Glutamatergic neuron (in vitro differentiated cells): Measurements from ENCODE around the gene DMAP1. TPM values are rescaled to one million over a fixed set of nuclear protein-coding genes. Genes with fewer than 3 reads are reported as not detected.

Experiments
- DNase-seq: peaks from one replicate; pipeline ENCODE4 v3.0.0; 2022
- H3K27ac Mint-ChIP-seq: one replicate; pipeline ENCODE4 v1.8.0; 2020; ENCODE audit warnings: mild to moderate bottlenecking, mixed read lengths, inconsistent platforms; ENCODE audit not compliant: unreplicated experiment
- H3K27me3 Mint-ChIP-seq: one replicate; pipeline ENCODE4 v1.8.0; 2020; ENCODE audit warnings: mild to moderate bottlenecking, moderate library complexity, mixed read lengths, inconsistent platforms; ENCODE audit not compliant: unreplicated experiment
- H3K36me3 Mint-ChIP-seq: one replicate; pipeline ENCODE4 v1.8.0; 2020; ENCODE audit warnings: mild to moderate bottlenecking, mixed read lengths, inconsistent platforms; ENCODE audit not compliant: unreplicated experiment
- H3K4me1 Mint-ChIP-seq: one replicate; pipeline ENCODE4 v1.8.0; 2020; ENCODE audit warnings: mild to moderate bottlenecking, low read depth, mixed read lengths, inconsistent platforms; ENCODE audit not compliant: unreplicated experiment
- H3K4me3 Mint-ChIP-seq: one replicate; pipeline ENCODE4 v1.8.0; 2020; ENCODE audit warnings: mild to moderate bottlenecking, mixed read lengths, inconsistent platforms; ENCODE audit not compliant: unreplicated experiment
- H3K9me3 Mint-ChIP-seq: one replicate; pipeline ENCODE4 v1.8.0; 2020; ENCODE audit warnings: mild to moderate bottlenecking, moderate library complexity, mixed read lengths, inconsistent platforms; ENCODE audit not compliant: unreplicated experiment
- total RNA-seq: library from RNA; stranded (reverse); fragmentation: NEBNext Ultra II Directional; extraction: Animal tissue kit (Norgen Biotek cat#: 25700); gene quantifications from one replicate; pipeline ENCODE4 v1.2.1, GENCODE V29; 2021; ENCODE audit not compliant: unreplicated experiment
- TF ChIP-seq, protein P1 (sequence below): fragments of 200-600 bp; sonication (generic); IDR thresholded peaks from one replicate; pipeline ENCODE4 v1.5.0; 2021; ENCODE audit not compliant: partially characterized antibody, unreplicated experiment

DMAP1 gene
- total RNA-seq, 1 donor from 2014 or later: 62.6 TPM

GRCh38 chr1:44263568-44264450 lies 50.5 kb downstream of the DMAP1 start:
- no peak overlapping the region for H3K4me3 Mint-ChIP-seq
- TF ChIP-seq, protein P1, sequence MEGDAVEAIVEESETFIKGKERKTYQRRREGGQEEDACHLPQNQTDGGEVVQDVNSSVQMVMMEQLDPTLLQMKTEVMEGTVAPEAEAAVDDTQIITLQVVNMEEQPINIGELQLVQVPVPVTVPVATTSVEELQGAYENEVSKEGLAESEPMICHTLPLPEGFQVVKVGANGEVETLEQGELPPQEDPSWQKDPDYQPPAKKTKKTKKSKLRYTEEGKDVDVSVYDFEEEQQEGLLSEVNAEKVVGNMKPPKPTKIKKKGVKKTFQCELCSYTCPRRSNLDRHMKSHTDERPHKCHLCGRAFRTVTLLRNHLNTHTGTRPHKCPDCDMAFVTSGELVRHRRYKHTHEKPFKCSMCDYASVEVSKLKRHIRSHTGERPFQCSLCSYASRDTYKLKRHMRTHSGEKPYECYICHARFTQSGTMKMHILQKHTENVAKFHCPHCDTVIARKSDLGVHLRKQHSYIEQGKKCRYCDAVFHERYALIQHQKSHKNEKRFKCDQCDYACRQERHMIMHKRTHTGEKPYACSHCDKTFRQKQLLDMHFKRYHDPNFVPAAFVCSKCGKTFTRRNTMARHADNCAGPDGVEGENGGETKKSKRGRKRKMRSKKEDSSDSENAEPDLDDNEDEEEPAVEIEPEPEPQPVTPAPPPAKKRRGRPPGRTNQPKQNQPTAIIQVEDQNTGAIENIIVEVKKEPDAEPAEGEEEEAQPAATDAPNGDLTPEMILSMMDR: no peak
- no peak for DNase-seq
- peaks cover 15% of the 10 kb centered on the region for H3K4me1 Mint-ChIP-seq
- no peaks in the 10 kb centered on the region for H3K36me3 Mint-ChIP-seq
- peaks cover 5% of the 10 kb centered on the region for H3K27me3 Mint-ChIP-seq
- H3K27ac Mint-ChIP-seq: peak overlapping the region; percentile 34
- peaks cover 5% of the 10 kb centered on the region for H3K9me3 Mint-ChIP-seq

- Mint-ChIP-seq H3K27ac (no peak overlapping the region), H3K4me1 (peaks cover 15% of the 10 kb centered on the region), H3K36me3 (no peaks in the 10 kb centered on the region), H3K27me3 (peaks cover 5% of the 10 kb centered on the region), H3K4me3 (no peak overlapping the region), H3K9me3 (peaks cover 5% of the 10 kb centered on the region)
- TF ChIP-seq, protein P1: no peak
- DNase-seq: no peak
These were observed 51.1 kb downstream of the DMAP1 start for GRCh38 chr1:44264451-44264771.

DNA sequence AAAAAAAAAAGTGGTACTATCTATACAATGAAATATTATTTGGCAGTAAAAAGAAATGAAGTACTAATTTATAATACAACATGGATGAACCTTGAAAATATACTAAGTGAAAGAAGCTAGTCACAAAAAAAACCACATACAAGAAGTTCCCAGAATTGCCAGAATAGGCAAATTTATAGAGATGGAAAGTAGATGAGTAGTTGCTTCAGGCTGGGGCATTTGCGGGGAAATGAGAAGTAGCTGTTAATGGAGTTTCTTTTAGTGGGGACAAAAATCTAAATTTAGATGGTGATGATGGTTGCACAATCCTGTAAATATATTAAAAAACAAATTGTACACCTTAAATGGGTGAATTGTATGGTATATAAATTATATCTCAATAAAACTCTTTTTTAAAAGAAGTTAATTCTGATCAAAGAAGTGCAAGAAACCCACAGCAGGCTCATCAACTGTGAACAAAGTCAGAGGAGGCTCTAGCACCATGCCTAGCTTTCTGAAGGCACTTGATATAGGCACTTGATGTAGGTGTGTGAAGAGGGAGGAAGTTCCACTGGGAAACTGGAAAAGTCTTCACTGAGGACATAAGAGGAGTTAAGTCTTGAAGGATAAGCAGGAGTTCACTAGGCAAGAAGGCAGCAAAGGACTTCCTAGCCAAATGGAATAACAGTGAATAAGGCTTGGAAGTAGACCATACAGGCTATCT lies 52.5 kb downstream of the DMAP1 start:
- H3K4me3 Mint-ChIP-seq: no peak overlapping the region
- H3K4me1 Mint-ChIP-seq: peaks cover 15% of the 10 kb centered on the region
- peaks cover 3% of the 10 kb centered on the region for H3K27me3 Mint-ChIP-seq
- TF ChIP-seq, protein P1: no peak
- H3K9me3 Mint-ChIP-seq: peaks cover 2% of the 10 kb centered on the region
- DNase-seq: no peak
- H3K36me3 Mint-ChIP-seq: no peaks in the 10 kb centered on the region
- H3K27ac Mint-ChIP-seq: no peak overlapping the region

DNA sequence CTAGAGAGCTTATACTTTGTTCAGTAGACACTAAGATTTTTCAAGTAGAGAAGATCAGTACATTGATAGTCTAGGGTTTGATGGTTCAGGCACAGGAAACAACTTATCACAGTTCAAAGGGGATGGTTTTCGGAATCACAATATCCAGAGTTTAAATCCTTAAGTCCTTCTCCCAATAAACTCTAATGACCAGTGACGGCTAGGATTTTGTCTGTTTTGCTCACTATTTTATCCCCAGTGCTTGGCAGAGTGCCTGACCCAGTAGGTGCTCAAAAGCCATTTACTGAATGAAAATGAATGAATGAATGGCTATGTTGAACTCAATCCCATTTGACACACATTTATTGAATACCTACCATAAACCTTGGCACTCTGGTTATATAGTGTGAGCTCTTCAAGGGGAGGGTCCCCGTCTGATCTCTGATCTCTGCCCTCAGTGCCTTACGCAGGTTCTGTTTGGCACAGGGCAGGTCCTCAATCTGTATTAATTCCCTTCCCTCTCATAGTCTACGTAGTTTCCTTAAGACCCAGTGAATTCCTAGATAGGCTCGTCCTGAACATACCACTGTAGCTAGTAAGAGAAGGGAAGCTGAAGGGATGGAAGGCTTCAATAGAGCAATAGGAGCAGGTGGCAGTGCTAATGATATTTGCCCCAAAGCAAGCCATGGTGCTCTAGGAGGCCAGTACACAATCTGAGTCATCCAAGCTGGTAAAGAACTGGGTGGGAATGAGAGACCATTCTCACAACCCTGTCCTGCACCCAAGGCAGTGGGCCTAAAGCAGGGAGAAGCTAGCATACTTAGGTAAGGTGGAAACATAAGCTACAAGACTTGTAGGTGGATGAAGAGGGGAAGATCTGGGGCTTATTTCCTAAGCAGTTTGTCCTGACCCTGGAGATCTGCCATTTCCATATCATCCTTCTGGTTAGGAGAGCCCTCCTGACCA lies 53.4 kb downstream of the DMAP1 start:
- Mint-ChIP-seq H3K9me3 (peaks cover 2% of the 10 kb centered on the region), H3K27ac (no peak overlapping the region), H3K27me3 (peaks cover 2% of the 10 kb centered on the region), H3K4me3 (no peak overlapping the region), H3K4me1 (peaks cover 10% of the 10 kb centered on the region), H3K36me3 (no peaks in the 10 kb centered on the region)
- TF ChIP-seq, protein P1: no peak
- no peak for DNase-seq
